ENCODE data around the gene SUSD1.

SUSD1 gene

DNA sequence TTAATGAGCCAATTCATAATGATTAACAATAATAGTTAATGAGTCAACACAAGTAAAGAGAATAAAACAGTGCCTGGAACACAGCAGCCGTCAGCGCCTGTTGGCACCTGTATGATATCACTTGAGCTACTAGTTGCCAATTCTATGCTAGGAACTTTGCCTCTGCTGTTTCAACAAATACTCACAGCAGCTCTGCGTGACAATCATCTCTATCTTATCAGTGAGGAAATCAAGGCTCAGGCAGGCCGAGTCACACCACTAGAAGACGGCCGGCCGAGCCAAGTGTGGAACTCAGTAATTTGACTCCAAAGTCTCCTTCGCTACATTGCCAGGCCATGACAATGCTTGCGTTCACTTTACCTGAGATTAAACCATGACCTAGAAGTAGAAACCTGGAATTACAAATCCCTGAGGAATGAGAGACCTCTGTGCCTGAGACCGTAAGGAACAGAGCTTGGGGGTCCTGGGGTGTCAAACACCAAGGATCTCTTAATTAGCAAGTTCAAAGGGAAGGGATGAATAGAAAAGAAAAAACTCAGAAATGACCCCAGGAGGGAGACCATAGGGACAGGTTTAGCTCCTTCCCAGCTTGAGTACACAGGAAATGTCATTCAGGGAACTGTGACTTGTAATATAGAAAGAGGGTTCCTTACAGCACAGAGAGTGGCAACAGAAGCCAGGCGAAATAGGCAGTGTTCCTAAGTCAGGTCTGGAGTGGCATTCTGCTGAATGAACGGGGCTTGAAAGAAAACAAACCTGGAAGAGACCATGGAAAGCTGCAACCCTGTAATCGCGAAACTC is 109.1 kb downstream of the SUSD1 start:
- peak; percentile 88 for DNase-seq (ENCODE audit: low spot score)

DNA sequence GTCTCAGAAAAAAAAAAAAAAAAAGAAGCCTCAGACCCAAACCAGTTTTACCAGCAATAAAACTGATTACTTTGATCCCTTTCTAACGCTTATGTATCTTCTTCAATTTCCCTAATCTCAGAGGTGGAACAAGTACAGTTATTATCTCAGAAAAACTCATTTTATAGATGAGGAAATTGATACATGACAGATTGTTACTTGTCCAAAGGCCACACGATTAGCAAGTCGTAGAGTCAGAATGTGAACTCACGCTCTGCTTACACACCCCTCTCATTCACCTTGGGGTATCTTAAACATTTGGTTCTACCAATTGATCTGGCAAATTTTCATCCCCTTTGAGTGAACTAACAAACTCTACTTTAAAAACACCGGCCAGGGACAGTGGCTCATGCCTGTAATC is 110.2 kb downstream of the SUSD1 start:
- DNase-seq (ENCODE audit: low spot score): no peak

DNA sequence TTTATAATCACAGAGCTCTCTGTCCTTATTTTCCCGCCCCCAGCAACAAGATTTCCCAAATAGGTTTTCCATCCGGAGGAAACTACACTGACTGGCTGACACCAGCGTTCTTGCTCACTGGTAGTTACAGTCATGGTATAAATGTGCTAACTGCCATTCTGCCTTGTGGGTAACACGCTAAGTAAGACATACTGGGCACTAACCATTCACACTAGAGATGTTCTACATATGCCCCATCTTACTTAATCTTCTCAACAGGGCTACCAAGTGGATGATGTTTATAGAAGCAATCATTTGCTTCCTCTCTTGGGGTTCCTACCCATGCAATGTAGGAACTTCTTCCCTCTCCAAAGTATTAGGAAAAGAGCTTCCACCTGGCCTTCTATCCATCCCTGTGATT is 111.5 kb downstream of the SUSD1 start:
- no peak for DNase-seq (ENCODE audit: low spot score)

DNA sequence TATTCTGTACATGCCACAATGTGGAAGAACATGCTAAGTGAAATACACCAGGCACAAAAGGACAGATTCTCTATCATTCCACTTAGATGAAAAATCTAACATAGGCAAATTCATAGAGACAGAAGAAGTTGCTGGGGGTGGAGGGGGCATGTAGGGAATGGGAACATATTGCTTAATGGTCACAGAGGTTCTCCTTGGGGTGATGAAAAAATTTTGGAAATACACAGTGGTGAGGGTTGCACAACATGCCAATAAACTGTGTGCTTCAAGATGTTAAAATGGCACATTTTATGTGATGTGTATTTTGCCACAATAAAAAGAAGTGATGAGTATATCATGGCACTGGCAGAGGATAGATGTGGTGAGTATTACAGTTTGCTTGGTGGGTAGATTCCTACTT is 111.9 kb downstream of the SUSD1 start:
- DNase-seq (ENCODE audit: low spot score): no peak

DNA sequence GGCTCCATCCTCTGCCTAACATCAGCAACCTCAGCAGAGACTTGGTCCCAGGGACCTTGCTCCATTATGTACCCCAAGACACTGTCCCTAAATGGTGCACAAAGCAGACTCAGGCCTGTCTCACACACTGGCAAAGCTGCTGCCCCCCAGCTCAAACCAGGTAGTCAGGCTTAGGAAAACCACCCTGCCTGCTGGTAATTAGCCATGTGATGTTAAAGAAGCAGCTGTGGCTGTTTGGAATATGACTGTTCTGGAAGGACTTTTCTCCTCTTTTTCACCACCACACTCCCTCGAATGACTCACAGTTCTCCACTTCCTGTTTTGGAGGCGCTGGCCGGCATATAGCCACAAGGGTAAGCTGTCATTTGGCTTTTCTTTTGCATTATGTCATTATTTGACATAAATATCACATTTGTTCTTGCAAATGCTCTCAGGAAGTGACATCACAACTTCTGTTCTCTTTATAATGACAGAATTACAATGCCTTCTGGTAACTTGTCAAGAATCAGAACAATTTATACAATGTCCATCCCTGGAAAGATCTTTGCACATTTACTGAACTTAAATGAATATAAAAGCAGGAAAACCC is 113.9 kb downstream of the SUSD1 start:
- DNase-seq (ENCODE audit: low spot score): peak; percentile 57

DNA sequence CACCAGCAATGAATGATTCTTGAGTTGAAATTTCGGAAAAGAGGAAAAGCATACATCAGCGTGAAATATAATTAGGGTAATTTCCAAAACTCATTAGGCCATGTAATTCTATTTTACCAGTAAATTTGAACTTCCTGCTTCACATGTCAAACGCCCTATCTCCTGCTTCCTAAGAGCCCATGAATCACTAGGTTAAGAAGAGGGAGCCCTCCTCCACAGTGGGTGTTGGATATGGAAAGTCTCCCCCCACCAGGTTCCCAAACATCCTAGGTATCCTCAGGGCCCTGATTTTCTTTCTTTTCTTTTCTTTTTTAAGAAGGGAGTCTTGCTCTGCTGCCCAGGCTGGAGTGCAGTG is 115.2 kb downstream of the SUSD1 start:
- DNase-seq (ENCODE audit: low spot score): peak; percentile 52

DNA sequence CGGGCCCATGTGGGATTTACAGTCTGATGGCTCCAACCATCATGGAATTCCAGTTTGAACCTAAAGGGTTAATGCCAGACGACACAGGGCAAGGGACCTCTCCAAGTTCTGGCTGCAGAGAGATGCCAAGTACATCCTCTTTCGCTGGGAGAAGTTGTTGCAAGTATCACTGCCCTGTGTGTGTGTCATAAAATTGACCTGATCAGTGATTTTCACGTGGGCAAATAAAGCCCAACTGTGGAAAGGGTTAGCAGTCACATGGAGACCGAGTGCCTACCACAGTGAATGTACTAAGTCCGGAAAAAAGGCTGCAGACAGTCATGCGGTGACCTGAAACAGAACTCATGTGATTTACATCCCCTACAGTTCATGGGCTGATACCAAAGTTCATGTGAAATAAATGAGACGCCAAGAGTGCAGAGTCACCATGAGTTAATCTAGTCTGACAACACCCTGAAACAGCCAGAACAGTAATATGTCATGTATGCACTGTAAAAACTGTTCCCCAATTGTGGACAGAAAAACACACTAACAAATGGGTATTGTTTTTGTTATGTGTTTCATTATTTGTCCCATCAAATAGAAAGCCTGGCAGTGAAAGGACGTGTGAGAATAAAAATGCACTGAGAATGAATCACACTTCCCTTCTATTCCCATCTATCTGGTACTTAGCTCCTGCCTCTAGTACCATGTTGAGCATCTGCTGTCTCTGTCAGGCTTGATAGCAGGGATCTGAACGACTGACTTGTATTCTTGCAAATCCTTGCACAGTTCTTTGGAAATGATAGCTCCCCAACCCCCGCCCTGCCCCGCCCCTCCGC is 115.7 kb downstream of the SUSD1 start:
- DNase-seq (ENCODE audit: low spot score): peak; percentile 91

DNA sequence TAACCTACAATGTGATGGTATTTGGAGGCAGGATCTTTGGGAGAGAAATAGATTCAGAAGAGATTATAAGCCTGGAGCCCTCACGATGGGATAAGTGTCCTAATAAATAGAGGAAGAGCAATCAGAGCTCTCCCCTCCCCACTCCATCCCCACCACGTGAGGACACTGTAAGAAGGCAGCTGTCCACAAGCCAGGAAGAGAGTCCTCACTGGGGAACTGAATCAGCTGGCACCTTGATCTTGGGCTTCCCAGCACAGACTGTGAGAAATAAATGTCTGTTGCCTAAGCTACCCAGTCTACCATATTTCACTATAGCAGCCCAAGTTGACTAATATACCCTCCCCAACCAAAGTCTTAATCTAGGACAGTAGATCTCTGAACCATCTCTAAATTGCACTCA is 118.1 kb downstream of the SUSD1 start:
- DNase-seq (ENCODE audit: low spot score): no peak

DNA sequence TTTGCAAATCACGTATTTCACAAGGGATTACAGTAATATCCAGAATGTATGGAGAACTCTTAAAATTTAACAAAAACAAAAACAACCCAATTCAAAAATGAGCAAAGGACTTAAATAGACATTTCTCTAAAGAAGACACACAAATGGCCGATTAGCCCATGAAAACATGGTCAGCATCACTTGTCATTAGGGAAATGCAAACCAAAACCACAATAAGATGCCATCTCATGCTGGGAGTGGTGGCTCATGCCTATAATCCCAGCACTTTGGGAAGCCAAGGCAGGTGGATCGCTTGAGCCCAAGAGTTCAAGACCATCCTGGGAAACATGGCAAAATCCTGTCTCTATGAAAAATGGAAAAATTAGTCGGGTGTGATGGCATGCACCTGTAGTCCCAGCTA is 120.2 kb downstream of the SUSD1 start:
- DNase-seq (ENCODE audit: low spot score): no peak

DNA sequence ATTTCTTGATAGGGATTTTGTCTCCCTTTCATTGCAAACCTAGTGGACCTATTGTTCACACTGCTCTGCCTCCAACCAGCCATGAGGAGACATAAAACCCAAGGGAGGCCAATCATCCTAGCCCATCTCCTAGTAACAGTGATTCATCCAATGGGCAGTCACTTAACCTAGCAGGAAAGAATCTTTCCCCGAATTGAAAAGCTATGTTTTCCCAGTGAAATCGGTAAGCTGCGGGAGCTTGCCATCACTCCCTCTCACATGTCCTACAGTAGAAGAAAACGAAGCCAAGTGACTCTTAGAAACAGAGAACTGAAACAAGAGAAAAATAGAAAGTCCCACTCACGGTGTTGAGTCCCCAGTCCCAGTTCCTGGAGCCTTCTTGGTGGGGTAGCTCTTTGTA is 123.3 kb downstream of the SUSD1 start:
- DNase-seq (ENCODE audit: low spot score): peak; percentile 47

DNA sequence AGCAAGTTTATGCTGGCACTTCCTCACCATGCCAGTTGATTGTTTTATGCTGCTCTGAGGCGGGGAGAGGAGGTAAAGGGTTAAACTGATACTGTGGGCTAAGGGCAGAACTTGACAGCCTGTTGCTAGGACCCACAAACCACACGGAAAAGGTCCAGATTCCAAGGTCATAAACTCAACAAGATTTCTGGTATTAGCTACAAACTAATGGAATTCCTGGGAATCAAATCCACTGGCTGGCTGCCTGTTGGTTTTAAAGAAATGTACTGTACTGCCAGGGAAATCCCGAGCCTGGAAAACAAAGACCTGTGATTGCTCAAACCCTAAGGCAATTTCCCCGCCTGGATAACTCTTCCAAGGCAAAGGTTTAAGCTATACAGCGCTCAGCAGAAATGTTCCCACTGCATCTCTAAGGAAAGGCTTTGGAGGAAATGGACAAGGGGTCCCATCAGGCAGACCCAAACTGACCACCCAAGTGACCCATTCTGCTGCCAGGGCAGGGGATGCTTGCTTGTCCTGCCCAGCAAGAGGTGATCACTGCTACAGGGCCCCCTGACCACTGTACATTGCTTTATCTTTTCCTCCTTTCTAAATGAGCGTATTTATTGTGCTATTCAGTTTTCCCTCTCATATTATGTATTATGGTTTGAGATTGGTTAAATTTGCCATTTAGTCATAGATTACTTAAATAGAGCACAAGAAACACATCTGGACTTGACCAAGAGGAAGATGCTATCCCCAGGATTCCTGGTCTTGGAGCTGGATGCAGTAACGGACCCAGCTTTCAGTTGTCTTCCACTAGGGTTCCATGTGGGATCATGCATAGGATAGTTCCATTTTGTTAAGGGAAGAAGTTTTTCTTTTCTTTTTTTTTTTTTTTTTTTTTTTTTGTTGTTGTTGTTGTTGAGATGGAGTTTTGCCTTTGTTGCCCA is 124.3 kb downstream of the SUSD1 start:
- DNase-seq (ENCODE audit: low spot score): peak; percentile 88

DNA sequence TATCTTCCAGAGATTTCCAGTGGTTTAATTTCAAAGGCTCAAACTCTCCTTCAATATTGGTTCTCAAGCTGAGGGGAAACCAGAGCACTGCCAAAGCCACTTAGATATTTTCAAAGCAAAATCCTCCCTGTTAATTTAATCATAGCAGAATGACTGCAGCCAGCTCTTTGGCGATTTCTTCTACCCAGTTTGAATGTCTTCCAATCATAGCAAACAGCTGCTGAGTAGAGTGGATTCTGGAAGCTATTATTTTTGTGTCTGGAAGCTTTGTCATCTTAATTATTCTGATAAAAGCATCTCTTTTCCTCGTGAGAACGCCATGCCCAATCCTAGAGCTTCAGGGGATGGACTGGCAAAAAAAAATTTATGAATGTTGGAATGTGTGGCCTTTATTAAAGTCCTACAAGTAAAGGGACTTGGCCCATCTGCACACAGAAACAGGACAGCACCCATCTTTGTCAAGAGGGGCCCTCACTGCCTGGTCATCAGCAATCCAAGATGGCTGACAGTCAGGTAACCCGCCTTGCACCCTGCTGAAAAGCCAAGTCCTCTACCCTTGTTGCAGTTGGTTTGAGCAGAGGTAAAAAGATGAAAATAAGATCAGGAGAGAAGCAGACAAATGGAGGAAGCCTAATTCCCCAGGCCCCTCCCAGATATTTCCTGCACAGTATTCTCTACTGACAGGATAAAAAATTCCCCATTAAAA is 125.1 kb downstream of the SUSD1 start:
- DNase-seq (ENCODE audit: low spot score): no peak

DNA sequence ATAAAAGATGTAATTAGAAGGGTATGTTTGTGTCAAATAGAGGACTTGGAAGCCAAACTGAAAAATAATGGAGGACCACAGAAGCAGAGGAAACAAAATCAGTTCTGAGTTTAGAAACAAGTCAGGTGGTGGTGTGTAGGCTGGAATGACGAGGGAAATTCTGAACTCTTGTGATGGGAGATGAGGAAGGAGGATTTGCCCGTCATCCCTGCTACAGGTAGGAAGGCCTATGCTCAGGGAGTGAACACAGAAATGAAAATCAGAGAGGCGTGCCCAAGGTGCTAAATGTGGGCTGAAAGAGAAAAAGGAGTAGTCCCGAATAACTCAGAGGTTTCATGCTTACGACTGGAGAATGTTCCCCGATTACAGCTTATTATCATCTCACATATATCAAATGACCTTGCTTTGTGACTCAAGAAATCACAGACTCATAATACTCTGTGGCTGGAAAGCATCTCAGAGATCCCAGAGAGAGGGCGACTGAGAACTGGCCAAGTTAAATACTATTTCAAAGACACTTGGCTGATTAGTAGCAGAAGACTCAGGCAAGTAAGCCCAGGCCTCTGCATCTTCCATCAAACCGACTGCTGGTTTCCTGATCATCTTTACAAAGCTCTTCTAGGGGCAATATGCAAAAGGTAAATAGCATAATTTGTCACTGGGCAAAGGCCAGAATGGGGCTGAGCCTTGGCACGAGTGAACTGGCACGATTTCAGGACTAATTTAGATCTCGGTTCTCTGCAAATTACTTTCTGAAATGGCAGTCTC is 126.0 kb downstream of the SUSD1 start:
- no peak for DNase-seq (ENCODE audit: low spot score)

DNA sequence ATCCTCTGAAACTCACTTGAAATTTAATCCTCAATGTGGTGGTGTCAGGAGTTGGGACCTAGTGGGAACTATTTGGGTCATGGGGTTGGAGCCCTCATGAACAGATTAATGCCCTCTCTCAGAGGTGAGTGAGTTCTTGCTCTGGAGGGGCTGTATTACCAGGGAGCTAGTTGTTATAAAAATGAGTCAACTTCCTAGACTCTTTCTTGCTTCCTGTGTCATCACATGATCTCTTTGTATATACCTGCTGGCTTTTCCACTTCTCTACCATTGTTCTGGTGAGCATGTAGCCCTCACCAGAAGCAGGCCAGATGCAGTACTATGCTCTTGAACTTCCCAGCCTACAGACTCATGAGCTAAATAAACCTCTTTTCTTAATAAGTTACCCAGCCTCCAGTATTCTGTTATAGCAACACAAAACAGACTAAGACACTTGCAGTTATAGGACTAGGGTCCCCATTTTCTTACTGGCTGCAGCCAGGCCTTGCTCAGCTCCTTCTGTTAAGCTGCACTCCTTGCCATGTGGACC is 127.5 kb downstream of the SUSD1 start:
- DNase-seq (ENCODE audit: low spot score): no peak

DNA sequence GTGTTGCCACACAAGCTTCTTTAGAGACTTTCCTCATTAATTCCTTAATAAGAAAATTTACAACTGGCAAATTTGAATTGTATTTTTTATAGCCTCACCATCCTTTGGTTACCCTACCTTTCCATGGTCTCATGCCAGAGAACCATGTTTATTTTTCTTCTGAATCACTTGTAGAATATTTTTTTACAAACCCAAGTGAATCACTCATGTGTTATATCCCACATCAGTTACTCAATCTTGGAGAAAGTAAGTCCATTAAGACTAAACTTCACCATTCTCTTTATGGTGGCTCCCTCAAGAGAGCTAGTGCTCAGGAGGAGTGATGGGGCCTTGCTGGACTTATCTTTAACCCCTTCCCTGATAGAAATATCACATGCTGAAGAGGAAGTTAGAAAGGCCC is 128.9 kb downstream of the SUSD1 start:
- DNase-seq (ENCODE audit: low spot score): no peak

DNA sequence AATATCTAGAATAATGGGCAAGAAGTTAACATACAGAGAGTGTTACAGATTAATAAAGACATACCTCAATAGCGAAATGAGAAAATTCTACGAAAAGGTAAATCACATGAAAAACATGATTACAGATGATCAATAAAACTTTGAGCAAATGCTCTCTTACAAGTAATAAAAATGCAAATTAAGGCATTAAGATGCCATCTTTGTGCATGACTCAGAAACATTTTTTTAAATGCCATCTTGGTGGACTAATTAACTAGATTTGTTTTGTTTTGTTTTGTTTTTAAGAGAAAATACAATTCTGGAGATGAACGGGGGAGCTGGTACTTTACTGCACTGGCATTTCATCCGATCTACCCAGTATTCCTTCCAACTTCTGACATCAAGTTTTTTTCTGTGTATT is 130.2 kb downstream of the SUSD1 start:
- DNase-seq (ENCODE audit: low spot score): no peak

DNA sequence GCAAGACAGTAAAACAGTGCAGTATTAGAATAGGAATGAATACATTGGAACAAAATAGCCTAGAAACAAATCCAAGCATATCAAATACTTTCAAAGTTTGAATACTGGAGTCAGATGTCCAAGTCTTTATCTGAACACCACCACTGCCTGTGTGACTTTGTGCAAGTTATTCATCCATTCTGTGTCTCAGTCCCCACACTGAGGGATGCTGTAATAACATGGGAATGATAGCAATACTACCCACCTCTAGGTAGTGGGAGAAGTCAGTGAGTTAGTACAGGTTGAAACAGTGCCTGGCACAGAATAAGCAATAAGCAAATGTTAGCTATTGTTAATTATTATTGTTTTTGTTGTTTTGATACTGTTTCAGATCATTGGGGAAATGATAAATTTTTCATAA is 130.9 kb downstream of the SUSD1 start:
- DNase-seq (ENCODE audit: low spot score): no peak

DNA sequence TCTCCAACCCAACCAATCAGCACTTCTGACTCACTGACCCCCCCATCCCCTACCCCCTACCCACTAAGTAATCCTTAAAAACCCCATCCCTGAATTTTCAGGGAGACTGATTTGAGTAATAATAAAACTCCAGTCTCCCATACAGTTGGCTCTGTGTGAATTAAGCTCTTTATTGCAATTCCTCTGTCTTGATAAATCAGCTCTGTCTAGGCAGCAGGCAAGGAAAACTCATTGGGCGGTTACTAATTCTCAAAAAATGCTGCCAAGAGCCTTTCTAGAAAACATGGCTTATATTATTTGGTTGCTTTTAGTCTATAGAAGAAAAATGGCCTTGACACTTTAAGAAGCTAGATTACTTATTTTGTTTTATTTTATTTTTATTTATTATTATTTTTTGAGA is 131.7 kb downstream of the SUSD1 start:
- DNase-seq (ENCODE audit: low spot score): no peak

DNA sequence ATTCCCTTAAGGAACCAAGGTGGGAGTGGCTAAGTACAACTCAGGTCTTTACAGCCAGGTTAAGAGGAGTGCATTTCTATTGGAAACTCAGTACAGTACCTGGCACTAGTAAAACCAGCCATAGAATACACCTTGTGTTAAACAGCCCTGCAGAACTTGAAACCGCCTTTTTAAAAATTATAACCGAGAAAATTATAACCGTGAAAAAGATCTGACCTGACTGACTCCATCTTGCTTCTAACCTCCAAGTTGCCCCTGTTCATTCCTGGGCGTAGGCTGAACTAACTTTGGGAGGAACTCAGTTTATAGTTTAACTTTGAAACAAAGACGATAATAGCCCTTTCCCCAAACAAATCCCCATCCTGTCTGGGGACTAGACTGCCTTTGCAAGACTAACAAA is 132.3 kb downstream of the SUSD1 start:
- no peak for DNase-seq (ENCODE audit: low spot score)

DNA sequence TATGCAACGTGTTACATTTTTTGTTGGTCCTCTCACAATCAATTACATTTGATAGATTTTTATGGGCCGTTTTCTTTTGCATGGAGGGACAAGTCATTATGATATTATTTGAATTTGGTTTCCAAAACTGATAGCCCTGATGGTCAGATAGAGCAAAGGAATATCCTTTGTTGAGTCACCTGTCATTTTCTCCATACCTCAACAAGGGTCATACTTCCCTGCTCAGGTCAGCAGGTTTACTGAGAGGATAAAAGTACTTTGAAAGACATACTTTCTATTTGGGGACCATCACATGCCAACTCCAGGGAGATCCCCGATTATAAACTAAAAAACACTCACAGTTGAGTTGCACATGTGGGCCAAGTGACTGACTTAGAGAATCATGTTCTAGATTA is 132.9 kb downstream of the SUSD1 start:
- DNase-seq (ENCODE audit: low spot score): peak; percentile 79
